Esophagus muscularis mucosa (tissue), 3 donors: Measurements from ENCODE around the gene GPC5.

Experiments
- POLR2A ChIP-seq: fragments of 450-650 bp; IDR thresholded peaks from one replicate; pipeline ENCODE4 v1.6.1; 2017; ENCODE audit warnings: antibody characterized with exemption, moderate library complexity, mild to moderate bottlenecking, low read depth
- TF ChIP-seq, protein P1 (sequence below), 3 experiments: fragments of 200-600 bp in 2 of 3; fragments of 450-650 bp in 1 of 3; sonication (generic) in 2 of 3; IDR thresholded peaks; one replicate each; pipeline ENCODE4 v1.5.1; 2017 to 2019; ENCODE audit warnings: antibody characterized with exemption in 3 of 3, mild to moderate bottlenecking in 2 of 3, moderate library complexity in 1 of 3

DNA sequence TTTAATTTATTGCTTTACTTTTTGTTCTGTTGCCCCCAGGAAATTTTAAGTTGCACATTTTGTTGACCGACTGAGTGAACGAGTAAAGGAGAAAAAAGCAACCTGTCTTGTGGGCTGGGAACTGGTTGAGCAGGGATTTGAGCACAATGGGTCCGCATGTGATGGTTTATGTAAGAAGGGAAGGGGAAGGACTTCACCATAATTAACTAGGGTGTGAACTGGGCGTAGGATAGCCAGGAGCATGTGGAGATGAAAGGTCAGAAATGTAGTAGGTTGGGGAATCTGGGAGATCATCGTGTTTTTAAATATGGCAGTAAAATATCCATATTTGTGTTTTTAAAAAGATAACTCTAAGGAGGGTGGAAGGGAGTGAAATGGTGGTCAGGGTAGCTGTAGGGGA, 99.9 kb downstream of the GPC5 start:
- TF ChIP-seq, protein P1, sequence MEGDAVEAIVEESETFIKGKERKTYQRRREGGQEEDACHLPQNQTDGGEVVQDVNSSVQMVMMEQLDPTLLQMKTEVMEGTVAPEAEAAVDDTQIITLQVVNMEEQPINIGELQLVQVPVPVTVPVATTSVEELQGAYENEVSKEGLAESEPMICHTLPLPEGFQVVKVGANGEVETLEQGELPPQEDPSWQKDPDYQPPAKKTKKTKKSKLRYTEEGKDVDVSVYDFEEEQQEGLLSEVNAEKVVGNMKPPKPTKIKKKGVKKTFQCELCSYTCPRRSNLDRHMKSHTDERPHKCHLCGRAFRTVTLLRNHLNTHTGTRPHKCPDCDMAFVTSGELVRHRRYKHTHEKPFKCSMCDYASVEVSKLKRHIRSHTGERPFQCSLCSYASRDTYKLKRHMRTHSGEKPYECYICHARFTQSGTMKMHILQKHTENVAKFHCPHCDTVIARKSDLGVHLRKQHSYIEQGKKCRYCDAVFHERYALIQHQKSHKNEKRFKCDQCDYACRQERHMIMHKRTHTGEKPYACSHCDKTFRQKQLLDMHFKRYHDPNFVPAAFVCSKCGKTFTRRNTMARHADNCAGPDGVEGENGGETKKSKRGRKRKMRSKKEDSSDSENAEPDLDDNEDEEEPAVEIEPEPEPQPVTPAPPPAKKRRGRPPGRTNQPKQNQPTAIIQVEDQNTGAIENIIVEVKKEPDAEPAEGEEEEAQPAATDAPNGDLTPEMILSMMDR (IDR thresholded peaks at IDR 0.05): no peak
- no peak for TF ChIP-seq POLR2A
